ENCODE results near the gene DNAJC6. TPM values are rescaled to one million over a fixed set of nuclear protein-coding genes. Genes with fewer than 3 reads are reported as not detected.
A peak's percentile ranks its signal among the peaks of the same experiment; 100 is the strongest.

The DNAJC6 gene
- total RNA-seq, 1 donor from 2014 or later: 21.9 TPM

DNA sequence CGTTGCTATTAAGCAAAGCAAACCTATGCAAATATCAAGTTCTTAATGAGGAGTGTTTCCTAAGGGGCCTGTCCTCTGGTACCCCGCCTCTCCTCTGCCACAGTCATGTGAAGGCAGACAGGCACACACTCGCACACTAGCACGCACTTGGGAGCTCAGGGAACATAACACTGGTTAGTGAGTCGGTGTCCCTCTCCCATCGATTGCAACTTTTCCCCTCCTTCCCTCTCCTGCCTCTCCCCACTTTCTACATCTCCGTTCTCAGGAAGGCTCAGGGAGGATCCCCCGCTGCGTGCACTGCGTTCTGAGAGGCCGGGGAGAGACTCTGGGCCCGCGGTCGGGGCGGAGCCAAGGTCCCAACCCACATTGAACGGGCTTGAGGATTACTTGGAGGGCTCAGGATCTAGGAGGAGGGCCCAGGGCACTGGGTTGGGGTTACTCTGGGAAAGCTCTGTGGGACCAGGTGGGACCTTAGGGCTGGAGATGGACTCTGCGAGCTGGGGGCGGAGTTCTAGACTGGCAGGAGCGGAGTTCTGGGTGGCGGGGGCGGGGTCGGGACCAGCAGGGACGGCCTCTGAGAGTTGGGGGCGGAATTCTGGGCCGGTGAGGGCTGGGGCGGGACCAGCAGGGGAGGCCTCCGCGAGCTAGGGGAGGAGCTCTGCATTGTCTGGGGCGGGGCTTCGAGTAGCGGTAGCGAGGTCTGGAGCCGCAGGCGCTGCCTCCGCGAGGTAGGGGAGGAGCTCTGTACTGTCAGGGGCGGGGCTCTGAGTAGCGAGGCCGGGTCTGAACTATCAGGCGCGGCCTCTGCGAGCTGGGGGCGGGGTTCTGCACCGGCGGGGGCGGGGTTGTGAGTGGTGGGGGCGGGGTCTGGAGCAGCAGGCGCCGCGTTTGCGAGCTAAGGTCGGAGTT, 110.6 kb downstream of the DNAJC6 start:
- Histone ChIP-seq H3K9ac (no peak overlapping the region), H3K79me2 (ENCODE audit: low read depth) (peaks cover 40% of the 10 kb centered on the region), H3K4me2 (peak overlapping the region; percentile 78), H4K20me1 (ENCODE audit: low read depth) (peaks cover 13% of the 10 kb centered on the region), H3K4me1 (peaks cover 15% of the 10 kb centered on the region), H2AFZ (replicated peaks) (peak overlapping the region; percentile 91), H3F3A (ENCODE audit: low read depth) (peaks cover 29% of the 10 kb centered on the region), H3K27me3 (no peaks in the 10 kb centered on the region), H3K36me3 (no peaks in the 10 kb centered on the region), H3K27ac (peak overlapping the region; percentile 66), H3K9me3 (ENCODE audit: low read depth) (no peaks in the 10 kb centered on the region), H3K4me3 (peak overlapping the region; percentile 93)
- TF ChIP-seq, protein P1, sequence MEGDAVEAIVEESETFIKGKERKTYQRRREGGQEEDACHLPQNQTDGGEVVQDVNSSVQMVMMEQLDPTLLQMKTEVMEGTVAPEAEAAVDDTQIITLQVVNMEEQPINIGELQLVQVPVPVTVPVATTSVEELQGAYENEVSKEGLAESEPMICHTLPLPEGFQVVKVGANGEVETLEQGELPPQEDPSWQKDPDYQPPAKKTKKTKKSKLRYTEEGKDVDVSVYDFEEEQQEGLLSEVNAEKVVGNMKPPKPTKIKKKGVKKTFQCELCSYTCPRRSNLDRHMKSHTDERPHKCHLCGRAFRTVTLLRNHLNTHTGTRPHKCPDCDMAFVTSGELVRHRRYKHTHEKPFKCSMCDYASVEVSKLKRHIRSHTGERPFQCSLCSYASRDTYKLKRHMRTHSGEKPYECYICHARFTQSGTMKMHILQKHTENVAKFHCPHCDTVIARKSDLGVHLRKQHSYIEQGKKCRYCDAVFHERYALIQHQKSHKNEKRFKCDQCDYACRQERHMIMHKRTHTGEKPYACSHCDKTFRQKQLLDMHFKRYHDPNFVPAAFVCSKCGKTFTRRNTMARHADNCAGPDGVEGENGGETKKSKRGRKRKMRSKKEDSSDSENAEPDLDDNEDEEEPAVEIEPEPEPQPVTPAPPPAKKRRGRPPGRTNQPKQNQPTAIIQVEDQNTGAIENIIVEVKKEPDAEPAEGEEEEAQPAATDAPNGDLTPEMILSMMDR (IDR thresholded peaks at IDR 0.05): no peak
- TF ChIP-seq EZH2 (IDR thresholded peaks at IDR 0.05): peak; percentile 36
- H3K4me1 Mint-ChIP-seq: peaks cover 11% of the 10 kb centered on the region
- peak; percentile 98 for DNase-seq (ENCODE audit: low spot score)
- H3K27ac Mint-ChIP-seq: peak overlapping the region; percentile 87
- no peaks in the 10 kb centered on the region for H3K9me3 Mint-ChIP-seq
- H3K4me3 Mint-ChIP-seq: peak overlapping the region; percentile 94
- H3K36me3 Mint-ChIP-seq: no peaks in the 10 kb centered on the region
- no peaks in the 10 kb centered on the region for H3K27me3 Mint-ChIP-seq (ENCODE audit: insufficient read depth, low read depth)

DNA sequence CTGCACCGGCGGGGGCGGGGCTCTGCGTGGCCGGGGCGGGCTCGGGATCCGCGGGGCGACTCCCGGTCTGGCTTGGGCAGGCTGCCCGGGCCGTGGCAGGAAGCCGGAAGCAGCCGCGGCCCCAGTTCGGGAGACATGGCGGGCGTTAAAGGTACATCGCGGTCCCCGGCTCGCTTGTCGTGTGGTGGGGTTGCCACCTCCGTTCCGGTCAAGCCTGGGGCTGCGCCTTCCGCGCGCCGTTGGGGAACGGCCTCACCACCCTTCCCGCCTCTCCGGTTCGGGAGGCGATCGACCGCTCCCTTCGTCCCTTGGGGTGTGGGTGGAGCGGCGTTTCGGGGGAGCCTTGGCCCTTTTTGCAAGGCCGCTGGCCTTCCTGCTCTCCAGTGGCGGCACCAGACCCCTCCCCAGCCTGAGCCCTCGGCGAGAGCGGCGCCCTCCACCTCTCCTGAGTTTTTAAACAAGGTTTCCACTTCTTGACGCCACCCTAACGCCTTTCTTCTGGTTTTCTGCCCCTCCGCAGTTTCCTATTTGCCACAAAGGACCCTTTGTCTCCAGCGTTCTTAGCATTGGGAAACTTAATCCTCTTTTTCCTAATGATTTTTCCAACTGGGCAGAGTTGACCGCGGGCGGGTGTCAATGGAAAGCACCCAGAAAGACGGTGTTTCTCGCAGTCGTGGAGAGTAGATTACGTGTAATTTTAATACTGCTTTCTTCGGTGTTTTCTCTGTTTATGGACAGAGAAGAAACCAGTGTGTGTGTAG, 111.4 kb downstream of the DNAJC6 start, which contains the start of the genes LEPR and LEPROT:
TSS of gene LEPR (plus strand) at position 79 of the 761 bp plus-strand sequence. CDS start 144,898 bp downstream, outside the sequence.
TSS of gene LEPROT (plus strand) at position 79 of the 761 bp plus-strand sequence. CDS start at position 136, 57 bp downstream.
- Histone ChIP-seq H3K36me3 (no peaks in the 10 kb centered on the region), H3K27me3 (no peaks in the 10 kb centered on the region), H3K27ac (peak within 1 kb of the TSS; percentile 99), H4K20me1 (ENCODE audit: low read depth) (peaks cover 13% of the 10 kb centered on the region), H3K4me1 (peaks cover 22% of the 10 kb centered on the region), H3K4me3 (peak within 1 kb of the TSS; percentile 93), H3F3A (ENCODE audit: low read depth) (peaks cover 35% of the 10 kb centered on the region), H3K9ac (peak within 1 kb of the TSS; percentile 88), H2AFZ (replicated peaks) (peak within 1 kb of the TSS; percentile 91), H3K9me3 (ENCODE audit: low read depth) (no peaks in the 10 kb centered on the region), H3K79me2 (ENCODE audit: low read depth) (peaks cover 47% of the 10 kb centered on the region), H3K4me2 (peak within 1 kb of the TSS; percentile 96)
- Mint-ChIP-seq H3K36me3 (peaks cover 8% of the 10 kb centered on the region), H3K9me3 (no peaks in the 10 kb centered on the region), H3K27ac (peak within 1 kb of the TSS; percentile 87), H3K4me1 (peaks cover 13% of the 10 kb centered on the region), H3K4me3 (peak within 1 kb of the TSS; percentile 94), H3K27me3 (ENCODE audit: insufficient read depth, low read depth) (no peaks in the 10 kb centered on the region)
- TF ChIP-seq, protein P1 (IDR thresholded peaks at IDR 0.05): no peak
- TF ChIP-seq EZH2 (IDR thresholded peaks at IDR 0.05) (no peak), EZH2phosphoT487 (IDR thresholded peaks at IDR 0.05) (no peak)
- DNase-seq (ENCODE audit: low spot score): peak; percentile 85

DNA sequence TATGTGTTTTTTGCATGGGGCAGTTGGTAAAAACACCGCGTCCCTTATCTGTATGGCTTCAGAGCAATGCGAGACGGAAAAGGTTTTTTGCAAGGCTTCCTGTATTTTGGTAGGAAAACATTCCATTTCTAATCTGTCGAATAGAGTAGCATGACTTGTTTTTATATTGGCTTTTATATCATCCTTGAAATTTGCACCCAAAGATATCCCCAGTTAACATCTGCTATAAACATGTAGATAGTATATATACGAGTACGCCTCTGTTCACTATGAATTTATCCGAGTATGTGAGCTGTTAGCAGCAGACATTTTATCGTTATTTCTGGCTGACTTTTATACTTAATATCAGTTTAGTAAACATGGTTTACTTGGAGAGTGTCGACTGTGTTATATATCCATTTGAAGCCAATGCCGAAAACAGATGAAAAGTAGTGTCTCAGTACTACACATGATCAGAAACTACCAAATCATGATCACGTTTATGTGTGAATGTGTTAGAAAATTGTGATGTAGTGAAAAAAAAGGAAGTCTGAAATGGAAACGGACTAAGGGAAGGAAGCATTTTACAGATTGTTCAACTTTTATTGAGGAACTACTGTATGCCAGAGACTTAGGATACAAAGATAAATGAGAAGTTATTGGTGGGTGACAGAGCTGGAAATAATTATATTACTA, 112.1 kb downstream of the DNAJC6 start:
- Mint-ChIP-seq H3K9me3 (no peaks in the 10 kb centered on the region), H3K27me3 (ENCODE audit: insufficient read depth, low read depth) (no peaks in the 10 kb centered on the region), H3K4me3 (no peak overlapping the region), H3K36me3 (peaks cover 14% of the 10 kb centered on the region), H3K4me1 (peaks cover 13% of the 10 kb centered on the region), H3K27ac (no peak overlapping the region)
- no peak for DNase-seq (ENCODE audit: low spot score)
- Histone ChIP-seq H3K4me2 (peak overlapping the region; percentile 96), H3K9me3 (ENCODE audit: low read depth) (no peaks in the 10 kb centered on the region), H3K27me3 (no peaks in the 10 kb centered on the region), H4K20me1 (ENCODE audit: low read depth) (peaks cover 13% of the 10 kb centered on the region), H3K27ac (peak overlapping the region; percentile 99), H3K4me1 (peaks cover 24% of the 10 kb centered on the region), H3K9ac (peak overlapping the region; percentile 88), H3K79me2 (ENCODE audit: low read depth) (peaks cover 47% of the 10 kb centered on the region), H2AFZ (replicated peaks) (peak overlapping the region; percentile 81), H3F3A (ENCODE audit: low read depth) (peaks cover 35% of the 10 kb centered on the region), H3K4me3 (peak overlapping the region; percentile 93), H3K36me3 (no peaks in the 10 kb centered on the region)
- TF ChIP-seq, protein P1 (IDR thresholded peaks at IDR 0.05): no peak
- TF ChIP-seq EZH2 (IDR thresholded peaks at IDR 0.05) (no peak), EZH2phosphoT487 (IDR thresholded peaks at IDR 0.05) (no peak)

Data from neural progenitor cell (in vitro differentiated cells).